SKM-1 (cell line): ENCODE results near the gene AFG1L.
"Not testable (repeated sequence)": the region's sequence is repeated elsewhere in the genome, so short reads cannot be mapped to it uniquely, and the experiment has no call there.

Source experiments
- DNase-seq: peaks from one replicate; lab custom pipeline; 2025; ENCODE audit not compliant: unreplicated experiment; lab: John Stamatoyannopoulos, UW

The AFG1L gene

GRCh38 chr6:108507316-108507715, 212.5 kb downstream of the AFG1L start:
- DNase-seq: no peak

GRCh38 chr6:108510461-108511319, 215.8 kb downstream of the AFG1L start:
- DNase-seq: no peak

- peak; percentile 23 for DNase-seq
These were observed 224.1 kb downstream of the AFG1L start for GRCh38 chr6:108518714-108519576.

- no peak for DNase-seq
These were observed 226.8 kb downstream of the AFG1L start for GRCh38 chr6:108521616-108522107.

GRCh38 chr6:108523697-108524096, 228.8 kb downstream of the AFG1L start:
- no peak for DNase-seq

GRCh38 chr6:108524528-108525248, 229.8 kb downstream of the AFG1L start:
- no peak for DNase-seq

GRCh38 chr6:108526739-108527174, 231.9 kb downstream of the AFG1L start:
- DNase-seq: no peak

- DNase-seq: no peak
These were observed 234.0 kb downstream of the AFG1L start for GRCh38 chr6:108528878-108529277.

- DNase-seq: no peak
These were observed 236.5 kb downstream of the AFG1L start for GRCh38 chr6:108531332-108531731.

- no peak for DNase-seq
These were observed 240.4 kb downstream of the AFG1L start for GRCh38 chr6:108535114-108535742.

GRCh38 chr6:108535920-108536535, 241.2 kb downstream of the AFG1L start:
- DNase-seq: not testable (repeated sequence)

GRCh38 chr6:108541843-108542759, 247.2 kb downstream of the AFG1L start:
- DNase-seq: peak; percentile 71

GRCh38 chr6:108543175-108543940, 248.5 kb downstream of the AFG1L start:
- DNase-seq: no peak

GRCh38 chr6:108544606-108545005, 249.8 kb downstream of the AFG1L start:
- DNase-seq: no peak

- peak; percentile 52 for DNase-seq
These were observed 251.5 kb downstream of the AFG1L start for GRCh38 chr6:108546079-108547049.

GRCh38 chr6:108549241-108549640, 254.4 kb downstream of the AFG1L start:
- DNase-seq: no peak

GRCh38 chr6:108549741-108550140, 254.9 kb downstream of the AFG1L start:
- no peak for DNase-seq
